GM18868 (cell line): ENCODE measurements around the gene MYO5B.

Source experiments
- ATAC-seq: cut with Tn5 transposase; IDR thresholded peaks from one replicate; pipeline ENCODE4 v1.9.1; 2021; ENCODE audit warnings: mild to moderate bottlenecking, moderate library complexity; ENCODE audit not compliant: unreplicated experiment

The MYO5B gene

DNA sequence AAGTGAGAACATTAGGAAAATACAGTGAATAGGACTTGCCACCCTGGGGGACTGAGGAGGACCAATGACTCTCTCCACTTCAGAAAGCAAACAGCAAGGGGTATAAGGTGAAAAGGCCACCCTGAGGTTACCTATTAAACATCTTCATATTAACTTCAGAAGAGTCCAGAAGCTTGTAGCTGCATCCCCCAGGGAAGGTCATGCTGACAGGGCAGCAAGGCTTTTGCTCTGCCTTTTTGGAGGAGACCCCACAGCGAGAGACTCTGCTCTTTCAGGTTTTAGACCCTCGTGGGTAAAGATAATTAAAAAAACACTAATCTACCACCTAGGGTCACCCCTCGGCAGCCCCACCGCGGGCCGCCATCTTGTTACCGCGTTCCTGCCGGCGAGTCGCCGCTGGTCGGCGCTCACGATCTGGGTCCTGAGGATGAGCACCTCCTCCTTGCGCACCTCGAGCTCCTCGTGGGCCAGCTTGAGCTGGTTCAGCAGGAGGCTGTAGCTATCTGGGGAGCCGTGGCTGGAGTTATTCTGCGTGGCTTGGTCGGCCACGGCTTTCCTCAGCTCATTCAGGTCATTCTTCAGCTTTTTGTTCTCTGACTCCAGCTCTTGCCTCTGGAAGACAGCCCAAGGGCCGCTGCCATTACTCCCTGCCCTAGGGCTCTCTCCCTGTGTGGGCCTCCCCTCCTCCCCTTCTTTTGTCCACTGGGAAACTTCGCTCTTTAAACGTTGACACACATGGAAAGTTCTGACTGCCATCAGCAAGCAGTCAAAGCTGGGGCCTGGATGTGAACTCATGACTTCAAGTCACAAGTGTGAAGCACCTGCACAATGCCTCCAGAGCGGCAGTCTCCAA is 331.0 kb downstream of the MYO5B start:
- no peak for ATAC-seq

DNA sequence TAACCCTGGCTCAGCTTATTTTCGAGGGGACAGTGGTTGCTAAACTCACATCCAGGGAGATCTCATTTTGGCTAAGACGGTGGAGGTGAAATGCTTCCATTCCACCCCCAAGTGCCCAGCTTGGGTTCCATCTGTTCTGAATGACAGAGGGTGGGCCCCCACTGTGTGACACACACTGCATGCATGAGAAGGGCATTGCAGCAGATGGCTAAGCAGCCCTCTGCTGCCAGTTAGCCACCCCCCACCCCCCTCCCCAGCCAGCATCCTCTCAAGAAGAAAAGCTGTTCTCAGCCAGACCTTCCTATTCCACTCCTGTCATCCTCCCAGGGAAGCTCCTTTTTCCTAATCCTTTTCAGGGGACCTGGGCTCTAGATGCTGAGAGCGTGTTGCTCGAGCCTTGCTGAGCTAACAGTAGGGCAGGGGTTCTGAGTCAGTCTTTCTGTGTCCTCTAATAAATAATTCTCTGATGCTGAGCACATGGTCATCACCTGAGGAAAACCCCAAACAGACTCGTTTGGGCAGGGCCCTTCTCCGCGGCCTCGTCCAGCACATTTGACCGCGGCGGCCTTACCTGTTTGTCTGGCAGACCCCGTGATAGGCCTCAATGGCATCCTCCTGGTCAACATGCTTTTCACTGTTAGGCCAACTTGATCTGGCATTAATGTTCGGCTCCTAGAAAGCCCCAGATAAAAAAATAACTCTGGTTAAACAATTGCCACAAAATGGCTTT is 332.1 kb downstream of the MYO5B start:
- ATAC-seq = no peak

DNA sequence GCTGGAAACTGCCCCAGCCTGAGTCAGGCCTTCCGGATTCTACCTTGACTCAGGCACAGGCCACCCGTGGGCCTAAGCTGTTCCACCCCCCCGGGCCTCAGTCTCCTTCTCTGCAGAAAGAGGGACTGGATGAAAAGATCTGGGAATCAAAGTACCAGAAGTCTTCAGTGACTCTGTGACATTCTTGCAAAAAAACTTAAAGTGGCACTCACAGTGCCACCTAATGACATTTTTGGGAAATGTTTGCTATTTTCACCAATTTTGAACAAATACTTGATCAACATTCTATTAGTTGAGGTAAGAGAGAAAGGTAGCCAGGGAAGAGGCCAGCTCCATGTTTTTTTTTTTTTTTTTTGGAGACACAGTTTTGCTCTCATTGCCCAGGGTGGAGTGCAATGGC is 333.3 kb downstream of the MYO5B start:
- ATAC-seq = no peak

DNA sequence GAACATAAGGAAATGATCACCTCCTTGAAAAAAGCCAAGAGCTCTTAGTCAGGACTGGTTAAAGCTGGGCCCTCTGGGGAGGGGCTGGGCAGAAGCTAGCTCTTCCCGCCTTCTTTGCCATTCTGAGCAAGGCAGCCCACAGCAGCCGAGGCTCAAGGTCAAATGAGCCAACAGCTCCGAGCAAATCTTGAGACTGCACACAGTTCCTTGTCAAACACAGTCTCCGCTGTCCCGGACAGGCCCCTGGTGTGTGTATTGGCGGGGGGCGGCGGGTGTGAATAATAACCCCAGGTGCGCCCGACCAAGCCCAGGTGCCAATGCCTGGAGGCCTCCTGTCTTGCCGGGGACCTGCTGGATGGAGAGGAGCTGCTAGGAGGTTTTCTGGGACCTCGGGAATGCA is 335.2 kb downstream of the MYO5B start:
- no peak for ATAC-seq

DNA sequence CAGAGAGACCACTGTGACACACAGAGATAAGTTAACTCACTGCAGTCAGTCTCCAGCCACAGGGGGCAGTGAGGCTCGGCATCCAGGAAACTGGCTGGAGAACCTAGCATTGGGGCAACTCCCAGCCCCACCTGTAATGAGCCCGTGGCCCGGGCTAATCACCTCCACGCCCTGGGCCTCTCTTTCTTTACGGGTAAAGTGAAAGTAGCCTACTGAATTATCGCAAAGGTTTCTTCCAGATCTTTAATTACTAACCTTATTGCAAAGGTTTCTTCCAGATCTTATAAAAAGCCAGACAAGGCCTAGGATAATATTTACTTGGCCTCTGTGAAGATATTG is 336.0 kb downstream of the MYO5B start:
- no peak for ATAC-seq

DNA sequence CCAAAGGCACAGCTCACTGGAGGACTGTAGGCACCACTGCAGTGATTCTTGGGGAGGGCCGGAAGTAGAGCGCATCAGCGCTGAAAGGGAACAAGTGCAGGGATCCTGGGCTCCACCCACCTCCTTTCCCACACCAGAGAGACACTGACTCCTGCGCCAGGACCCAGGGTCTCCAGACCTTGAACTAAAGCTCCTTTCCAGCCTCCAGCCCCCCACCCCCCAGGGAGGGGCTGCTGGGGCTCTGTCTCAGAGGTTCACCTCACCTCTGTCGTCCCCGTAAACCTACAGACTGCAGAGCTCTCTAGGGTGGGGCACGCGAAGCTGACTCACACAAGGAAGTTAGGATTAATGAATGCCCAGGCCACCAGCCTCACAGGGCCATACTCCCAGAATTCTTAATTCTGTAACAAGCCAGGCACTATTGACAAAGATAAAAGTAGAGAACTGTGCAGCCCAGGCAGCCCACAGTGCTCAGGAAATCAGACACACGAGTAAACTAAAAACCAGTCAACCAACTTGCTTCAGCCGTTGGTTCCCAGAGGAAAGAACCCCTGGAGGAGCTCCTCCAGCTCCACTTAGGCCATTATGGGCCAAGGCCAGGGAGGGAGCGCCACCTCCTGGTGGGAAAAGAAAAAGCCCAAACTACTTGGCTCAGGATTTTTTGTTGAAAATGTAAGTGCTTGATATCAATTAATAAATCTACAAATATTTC is 336.5 kb downstream of the MYO5B start:
- no peak for ATAC-seq

DNA sequence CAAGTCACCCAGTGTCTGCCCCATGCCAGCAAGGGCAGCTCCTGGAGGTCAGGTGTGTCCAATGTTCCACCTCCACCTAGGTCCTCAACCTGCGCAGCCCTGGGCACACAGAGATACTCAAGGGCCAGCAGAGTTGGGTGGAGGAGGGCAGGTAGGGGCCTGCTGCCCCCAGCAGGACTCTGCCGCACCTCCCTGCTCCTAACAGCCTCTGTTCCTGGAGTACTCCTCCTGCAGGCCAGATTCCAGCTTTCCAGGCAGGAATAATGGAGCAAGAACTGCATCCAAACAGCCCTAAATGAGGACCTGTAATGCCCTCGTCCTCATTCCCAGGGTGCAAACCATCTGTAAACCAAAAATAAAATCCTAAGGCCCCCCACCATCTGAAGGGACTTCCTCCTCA is 337.2 kb downstream of the MYO5B start:
- no peak for ATAC-seq

DNA sequence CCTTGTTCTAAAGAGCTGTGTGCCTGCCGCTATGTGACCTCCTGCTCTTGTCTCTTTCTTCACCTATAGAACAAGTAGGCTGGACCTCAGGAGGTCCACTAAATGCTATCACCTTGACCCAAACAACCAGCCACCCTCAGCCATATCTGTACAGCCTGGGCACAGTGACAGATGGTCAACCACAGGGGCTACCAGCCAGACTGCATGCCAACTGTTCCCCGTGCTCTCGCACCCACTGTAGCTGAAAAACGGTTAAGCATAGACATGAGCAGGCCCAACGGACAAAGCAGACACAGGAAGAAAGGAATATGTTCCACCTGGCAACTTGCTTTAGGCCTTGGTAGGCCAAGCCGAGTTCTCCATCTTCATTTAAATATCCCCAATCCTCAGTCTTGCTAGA is 338.5 kb downstream of the MYO5B start:
- no peak for ATAC-seq

DNA sequence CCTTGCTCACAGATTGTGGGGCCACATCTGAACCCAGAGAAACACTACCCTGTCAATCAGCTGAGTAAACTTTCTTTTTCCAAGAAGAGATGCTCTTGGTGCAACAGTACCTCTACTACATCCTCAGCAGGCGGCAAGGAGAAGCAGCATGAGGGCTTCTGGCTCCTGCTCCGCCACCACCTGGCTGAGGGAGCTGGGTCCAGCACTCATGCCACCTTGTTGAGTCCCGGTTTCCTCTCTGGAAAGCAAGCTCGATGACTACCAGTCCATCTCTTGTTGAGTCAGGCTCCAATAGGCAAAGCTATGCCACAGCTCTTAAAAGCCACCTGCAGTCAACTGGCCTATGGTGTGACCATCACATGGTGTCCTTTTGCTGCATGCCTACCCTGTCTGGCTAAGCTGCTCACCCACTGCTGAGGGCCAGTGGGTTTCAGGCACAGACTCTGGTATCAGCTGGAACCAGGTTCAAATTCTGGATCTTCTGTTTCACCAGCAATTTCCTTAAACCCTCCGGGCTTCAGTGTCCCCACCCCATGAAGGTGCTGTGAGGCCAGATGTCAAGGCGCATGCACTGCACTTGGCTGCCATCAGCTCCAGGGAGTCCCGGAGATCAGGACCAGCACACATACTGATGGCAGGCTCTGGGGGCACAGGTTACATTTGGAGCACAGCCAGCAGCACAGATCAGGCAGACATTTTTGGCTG is 339.1 kb downstream of the MYO5B start:
- ATAC-seq = no peak

DNA sequence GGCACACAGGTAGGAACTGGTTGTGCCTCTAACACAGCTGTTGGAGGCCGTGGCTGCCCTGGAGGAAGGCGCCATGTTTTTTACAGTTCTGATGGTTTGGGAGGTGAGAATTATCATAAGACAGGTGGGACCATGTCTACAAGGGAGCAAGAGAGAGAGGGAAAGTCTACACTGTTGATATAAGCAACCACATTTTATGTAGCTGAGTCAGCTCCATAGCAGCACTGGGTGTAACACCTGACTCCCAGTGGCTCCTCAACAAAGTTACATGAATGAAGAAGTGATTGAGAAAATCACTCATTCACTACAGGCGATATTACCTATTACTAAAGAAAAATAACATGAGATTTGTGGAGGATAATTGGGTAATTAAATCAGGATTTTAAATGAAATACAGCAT is 340.3 kb downstream of the MYO5B start:
- ATAC-seq = no peak

DNA sequence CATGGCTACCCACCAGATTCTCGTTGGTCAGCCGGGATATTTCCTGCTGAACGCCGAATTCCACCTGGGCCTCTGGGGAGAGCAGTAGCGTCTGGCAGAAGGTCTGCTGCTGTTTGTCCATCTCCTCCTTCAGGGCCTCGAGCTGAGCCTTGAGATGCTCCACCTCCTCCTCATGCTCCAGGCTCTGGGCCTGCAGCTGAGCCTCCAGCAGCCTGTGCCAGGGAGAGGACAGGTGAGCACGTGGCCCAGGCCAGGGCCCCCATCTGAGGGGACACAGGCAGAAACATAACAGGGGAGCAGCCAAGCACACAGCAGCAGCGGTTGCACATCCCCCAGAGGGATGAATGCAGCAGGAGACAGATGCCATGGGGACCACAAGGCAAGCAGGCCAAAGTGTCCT is 341.5 kb downstream of the MYO5B start:
- ATAC-seq = no peak

DNA sequence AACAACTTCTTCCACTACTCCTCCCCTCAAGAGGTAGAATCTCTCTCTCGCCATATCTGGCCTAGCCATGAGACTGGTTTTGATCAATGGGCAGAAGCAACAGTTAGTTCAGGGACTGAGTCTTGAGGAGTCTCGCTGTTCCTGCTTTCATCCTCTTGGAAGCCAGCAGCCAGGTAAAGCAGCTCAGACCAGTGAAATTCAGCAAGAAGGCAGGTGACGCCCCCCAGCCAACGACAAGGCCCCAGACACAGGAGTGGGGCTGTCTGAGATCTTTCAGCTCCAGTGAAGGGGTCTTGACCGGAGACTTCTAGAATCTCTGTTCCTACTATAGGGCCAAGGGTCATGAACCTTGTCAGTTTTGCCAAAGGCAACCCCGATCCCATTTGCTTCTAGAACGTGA is 341.9 kb downstream of the MYO5B start:
- no peak for ATAC-seq

DNA sequence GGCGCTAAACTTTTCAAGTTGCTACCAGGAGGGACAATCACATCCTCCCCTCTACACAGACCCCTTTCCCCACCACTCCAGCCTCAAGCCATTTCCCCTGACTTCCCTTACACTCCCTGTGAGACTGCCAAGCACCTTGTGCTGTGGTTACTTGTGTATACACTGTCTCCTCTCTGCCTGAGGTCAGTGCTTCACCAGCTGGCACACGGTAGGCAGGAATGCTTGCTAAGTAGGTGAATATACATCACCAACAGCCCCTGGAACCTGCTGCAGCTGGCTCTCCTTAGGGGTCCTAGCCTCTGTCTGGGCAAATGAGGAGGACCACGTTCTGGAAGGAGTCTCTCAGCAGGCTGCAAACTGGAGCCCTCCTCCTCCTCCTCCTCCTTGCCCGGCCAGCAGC is 343.3 kb downstream of the MYO5B start:
- no peak for ATAC-seq

DNA sequence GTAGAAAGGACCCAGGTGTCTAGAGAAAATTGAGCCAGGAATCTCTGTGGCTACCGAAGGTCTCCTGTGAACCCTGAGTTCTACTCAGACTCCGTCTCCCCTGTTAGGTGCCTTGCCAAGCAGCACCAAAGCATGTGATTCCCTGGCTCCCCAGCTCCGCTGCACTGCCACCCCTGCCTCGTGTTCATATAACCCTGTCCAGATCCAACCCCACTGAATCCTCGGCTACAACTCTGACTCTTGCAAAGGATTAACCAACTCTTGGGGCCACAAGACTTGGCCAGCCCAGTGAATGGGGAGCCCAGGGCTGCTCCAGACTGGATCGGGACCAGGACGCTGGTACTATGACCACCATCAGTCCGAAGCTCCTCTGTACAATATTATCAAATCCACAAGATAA is 344.3 kb downstream of the MYO5B start:
- no peak for ATAC-seq

DNA sequence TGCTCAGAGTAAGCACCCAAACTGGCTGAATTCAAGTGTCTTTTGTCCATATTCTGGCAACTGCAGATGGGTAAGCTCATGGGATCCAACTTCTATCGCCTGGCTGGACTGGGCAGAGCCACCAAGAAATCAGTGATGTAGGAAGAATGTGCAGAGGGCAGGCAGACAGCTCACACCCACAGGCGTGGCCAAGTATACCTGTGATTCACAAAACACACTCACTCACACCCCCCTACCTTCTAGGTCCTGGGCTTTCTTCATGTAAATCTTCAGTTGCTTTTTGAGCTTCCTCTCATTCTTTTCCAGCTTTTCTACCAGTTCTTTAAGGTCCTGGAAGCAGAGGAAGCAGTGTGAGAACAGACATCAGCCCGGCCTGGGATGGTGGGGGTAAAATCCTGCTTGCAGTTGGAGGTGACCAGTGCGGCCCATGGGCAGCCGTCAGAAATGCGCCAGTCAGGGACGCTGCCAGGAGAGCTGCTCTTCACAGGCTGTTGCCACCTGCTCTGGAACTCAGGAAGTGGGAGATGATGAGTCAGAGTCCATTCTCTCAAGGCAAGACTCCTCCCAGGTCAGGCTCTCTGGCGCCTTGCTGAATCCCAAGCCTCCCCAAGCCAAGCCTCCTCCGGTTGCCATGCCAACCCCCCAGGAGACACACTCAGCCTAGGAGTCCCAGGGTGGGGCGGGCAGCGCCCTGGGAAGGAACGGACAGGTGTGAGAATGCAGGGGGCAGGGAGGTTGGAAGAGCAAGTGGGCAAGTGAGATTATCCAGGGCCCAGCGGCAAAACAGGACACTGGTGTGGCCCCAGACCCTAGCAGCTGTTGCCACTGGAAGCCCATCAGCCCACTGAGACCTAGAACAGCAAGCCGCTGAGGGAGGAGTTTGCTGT is 345.4 kb downstream of the MYO5B start:
- ATAC-seq = no peak

DNA sequence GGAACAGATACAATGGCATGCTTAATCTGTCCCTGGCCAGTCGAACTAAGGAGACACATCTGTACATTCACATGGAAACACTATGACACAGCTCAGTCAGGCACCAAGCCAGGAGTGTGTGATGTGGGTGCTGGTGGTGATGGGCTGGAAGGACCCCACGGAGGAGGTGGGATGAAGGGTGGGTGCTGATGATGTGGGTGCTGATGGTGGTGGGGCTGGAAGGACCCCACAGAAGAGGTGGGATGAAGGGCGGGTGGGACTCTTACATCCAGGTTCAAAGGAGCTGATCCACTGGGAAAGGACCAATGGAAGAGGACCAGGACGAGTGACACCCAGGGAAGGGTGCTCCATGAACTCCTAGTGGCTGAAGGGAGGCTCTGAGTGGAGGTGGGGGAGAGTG is 346.8 kb downstream of the MYO5B start:
- no peak for ATAC-seq

DNA sequence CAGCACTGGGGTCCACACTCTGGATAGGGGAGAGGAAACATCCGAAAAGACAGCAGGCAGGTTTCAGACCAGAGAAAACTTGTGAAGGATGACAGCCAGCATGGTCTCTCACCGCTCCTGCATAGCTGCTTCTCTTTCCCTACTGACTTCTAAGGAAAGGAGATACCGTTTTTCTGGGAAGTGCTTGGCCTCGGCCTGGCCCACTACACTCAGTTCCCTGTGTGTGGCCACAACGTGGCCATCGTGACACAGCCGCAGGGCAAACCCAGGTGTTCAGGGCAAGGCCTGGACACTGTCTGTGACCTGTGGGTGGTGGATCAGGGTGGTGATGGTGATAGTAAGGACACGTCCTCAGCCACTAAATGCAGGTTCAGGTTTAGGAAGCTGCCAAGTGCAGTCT is 347.4 kb downstream of the MYO5B start:
- ATAC-seq = no peak

DNA sequence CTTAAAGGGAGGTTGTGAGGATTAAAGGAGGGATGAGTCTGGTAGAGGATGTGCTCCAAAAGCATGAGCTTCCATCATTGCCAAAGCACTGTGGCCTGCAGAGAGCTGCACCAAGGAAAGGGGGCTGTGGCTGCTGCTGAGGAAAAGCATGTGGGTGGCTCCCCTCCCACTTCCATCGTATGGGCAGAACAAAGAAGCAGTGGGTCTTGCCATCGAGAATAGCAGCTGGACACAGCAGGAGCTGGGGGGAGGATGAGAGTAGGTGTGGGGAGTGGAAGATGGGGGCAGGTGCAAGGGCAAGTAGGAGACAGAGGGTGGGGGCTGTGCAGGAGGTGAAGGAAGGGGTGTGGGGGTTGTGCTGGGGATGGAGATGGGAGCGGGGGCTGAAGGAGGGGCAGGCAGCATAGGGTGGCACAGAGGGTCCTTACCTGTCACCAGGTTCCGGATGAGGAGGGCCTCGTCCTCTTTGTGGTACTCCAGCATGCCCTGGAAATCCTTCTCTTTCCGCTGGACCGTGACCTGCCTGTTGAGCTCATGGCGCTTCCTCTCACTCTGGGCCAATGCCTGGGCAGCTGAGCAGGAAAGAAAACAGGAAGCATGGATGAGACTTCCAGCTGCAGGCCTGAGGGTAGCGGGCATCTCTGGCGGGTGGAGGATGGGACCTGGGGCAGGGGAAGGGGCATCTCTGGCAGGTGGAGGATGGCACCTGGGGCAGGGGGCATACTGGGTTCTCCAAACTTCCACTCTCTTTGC is 348.1 kb downstream of the MYO5B start:
- no peak for ATAC-seq

DNA sequence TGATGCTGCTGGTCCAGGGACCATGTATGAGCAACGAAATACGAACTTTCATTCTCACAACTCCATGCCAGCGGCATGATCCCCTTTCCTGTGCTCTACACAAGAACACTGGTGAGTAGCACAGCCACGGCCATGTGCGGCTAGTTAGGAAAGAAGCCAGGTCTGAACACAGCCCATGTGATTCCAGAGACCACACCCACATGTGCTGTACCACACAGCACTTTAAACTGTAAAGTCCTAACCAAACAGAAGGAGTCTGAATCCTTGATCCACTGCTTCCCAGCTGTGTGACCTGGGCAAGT is 348.6 kb downstream of the MYO5B start:
- no peak for ATAC-seq
